SK-N-SH (cell line): ENCODE data around the gene GOLGA8N. TPM values are rescaled to one million over a fixed set of nuclear protein-coding genes. Genes with fewer than 3 reads are reported as not detected.

Source experiments
- CTCF ChIA-PET: fragments of 300-600, 350-600 bp; formaldehyde crosslinking; extraction: SDS; loops from one replicate; lab custom pipeline; 2021; lab: Yijun Ruan, JAX
- POLR2A ChIA-PET: fragments of 350-600 bp; sonication (Branson Sonifier 250); formaldehyde crosslinking; extraction: SDS; loops from one replicate; lab custom pipeline; 2020; ENCODE audit warnings: antibody characterized with exemption, inconsistent platforms; lab: Yijun Ruan, JAX
- DNase-seq: peaks from one replicate; pipeline ENCODE4 v3.0.0; 2012
- H2AFZ ChIP-seq: fragments of 200-600 bp; sonication (generic); 2 replicates; pipeline ENCODE4 v1.8.1; 2016; ENCODE audit warnings: antibody characterized with exemption, mild to moderate bottlenecking, low read depth
- H3F3A ChIP-seq: fragments of 200-600 bp; sonication (generic); replicated peaks from 2 replicates; pipeline ENCODE3; 2016; ENCODE audit warnings: antibody characterized with exemption, mild to moderate bottlenecking; ENCODE audit not compliant: insufficient read depth
- H3K27ac ChIP-seq, 2 experiments: fragments of 200-500 bp in 1 of 2; fragments of 200-600 bp in 1 of 2; sonication (Bioruptor generic) in 1 of 2; sonication (generic), shearing (Covaris generic) in 1 of 2; 2 replicates each; pipeline versions ENCODE4 v1.5.1 to v1.6.1; 2014 to 2016; ENCODE audit warnings: low read depth in 2 of 2, inconsistent platforms in 1 of 2, low read length in 1 of 2, mild to moderate bottlenecking in 1 of 2, mixed read lengths in 1 of 2
- H3K27me3 ChIP-seq: fragments of 200-600 bp; sonication (generic), shearing (Covaris generic); 2 replicates; pipeline ENCODE4 v1.6.1; 2016; ENCODE audit warnings: mixed run types; ENCODE audit not compliant: insufficient read depth
- H3K36me3 ChIP-seq, 2 experiments: fragments of 200-500 bp in 1 of 2; fragments of 200-600 bp in 1 of 2; sonication (Bioruptor generic) in 1 of 2; sonication (generic) in 1 of 2; replicated peaks in 1 of 2; 2 replicates each; pipeline versions ENCODE3 to v1.5.1; 2014 to 2016; ENCODE audit warnings: low read length in 1 of 2, mild to moderate bottlenecking in 1 of 2; ENCODE audit not compliant: insufficient read depth in 2 of 2, control insufficient read depth in 1 of 2
- H3K4me1 ChIP-seq, 2 experiments: fragments of 200-500 bp in 1 of 2; fragments of 200-600 bp in 1 of 2; sonication (Bioruptor generic) in 1 of 2; sonication (generic), shearing (Covaris generic) in 1 of 2; 2 replicates each; pipeline versions ENCODE4 v1.5.1 to v1.6.1; 2014 to 2016; ENCODE audit warnings: low read depth in 1 of 2, low read length in 1 of 2, mixed run types in 1 of 2; ENCODE audit not compliant: insufficient read depth in 2 of 2, control insufficient read depth in 1 of 2
- H3K4me2 ChIP-seq: fragments of 200-600 bp; sonication (generic), shearing (Covaris generic); 2 replicates; pipeline ENCODE4 v1.6.1; 2017; ENCODE audit warnings: mixed run types
- H3K4me3 ChIP-seq, 2 experiments: fragments of 200-500 bp in 1 of 2; fragments of 200-600 bp in 1 of 2; sonication (Bioruptor generic) in 1 of 2; sonication (generic), shearing (Covaris generic) in 1 of 2; 2 replicates each; pipeline versions ENCODE4 v1.5.1 to v1.8.1; 2014 to 2016; ENCODE audit warnings: low read depth in 2 of 2, inconsistent platforms in 1 of 2, low read length in 1 of 2, mild to moderate bottlenecking in 1 of 2, mixed read lengths in 1 of 2, moderate library complexity in 1 of 2
- H3K79me2 ChIP-seq: fragments of 200-600 bp; sonication (generic); 2 replicates; pipeline ENCODE4 v1.8.1; 2017; ENCODE audit warnings: mild to moderate bottlenecking; ENCODE audit not compliant: insufficient read depth
- H3K9ac ChIP-seq: fragments of 200-600 bp; sonication (generic); 2 replicates; pipeline ENCODE4 v1.6.1; 2017; ENCODE audit warnings: mixed run types
- H3K9me2 ChIP-seq: fragments of 200-600 bp; sonication (generic); 2 replicates; pipeline ENCODE4 v1.6.1; 2017; ENCODE audit warnings: mixed run types
- H3K9me3 ChIP-seq: fragments of 200-600 bp; sonication (generic); 2 replicates; pipeline ENCODE4 v1.6.1; 2017; ENCODE audit warnings: mixed run types, mild to moderate bottlenecking, moderate library complexity
- H4K20me1 ChIP-seq: fragments of 200-600 bp; sonication (generic); 2 replicates; pipeline ENCODE4 v1.6.1; 2017; ENCODE audit warnings: mild to moderate bottlenecking, mixed run types; ENCODE audit not compliant: insufficient read depth
- CHD2 ChIP-seq: fragments of 150-350 bp; IDR thresholded peaks from 2 replicates; pipeline ENCODE4 v1.6.1; 2018; ENCODE audit warnings: low read length; ENCODE audit not compliant: partially characterized antibody
- CTCF ChIP-seq: fragments of 200-600 bp; sonication (generic); IDR thresholded peaks from 2 replicates; pipeline ENCODE4 v1.6.1; 2017; ENCODE audit warnings: antibody characterized with exemption, mild to moderate bottlenecking, moderate library complexity
- ELF1 ChIP-seq: IDR thresholded peaks from 2 replicates; pipeline ENCODE4 v1.4.0; 2012
- EP300 ChIP-seq, 2 experiments: IDR thresholded peaks; 2 replicates each; pipeline versions ENCODE4 v1.4.0 to v1.6.1; 2012; ENCODE audit warnings: borderline replicate concordance in 1 of 2, low read depth in 1 of 2, low read length in 1 of 2
- FOSL2 ChIP-seq: IDR thresholded peaks from 2 replicates; pipeline ENCODE4 v1.4.0; 2012; ENCODE audit warnings: low read depth, mild to moderate bottlenecking, moderate library complexity, borderline replicate concordance
- FOXJ3 ChIP-seq: sonication (generic); formaldehyde crosslinking; IDR thresholded peaks from 2 replicates; pipeline ENCODE4 v1.5.1; 2020; ENCODE audit warnings: mild to moderate bottlenecking, missing genetic modification reagents
- FOXM1 ChIP-seq: IDR thresholded peaks from 2 replicates; pipeline ENCODE4 v1.4.0; 2012; ENCODE audit warnings: low read depth, mild to moderate bottlenecking
- GABPA ChIP-seq: IDR thresholded peaks from 2 replicates; pipeline ENCODE4 v1.4.0; 2012; ENCODE audit warnings: low read depth, mild to moderate bottlenecking
- GATA2 ChIP-seq: sonication (generic); formaldehyde crosslinking; IDR thresholded peaks from 2 replicates; pipeline ENCODE4 v1.5.0; 2020; ENCODE audit warnings: mild to moderate bottlenecking, missing genetic modification reagents
- JUND ChIP-seq: IDR thresholded peaks from 2 replicates; pipeline ENCODE4 v1.4.0; 2012
- MAX ChIP-seq: IDR thresholded peaks from 2 replicates; pipeline ENCODE4 v1.4.0; 2012; ENCODE audit warnings: low read depth
- NRF1 ChIP-seq: IDR thresholded peaks from 2 replicates; pipeline ENCODE4 v1.6.1; 2012; ENCODE audit warnings: low read depth, mild to moderate bottlenecking, low read length
- RAD21 ChIP-seq: IDR thresholded peaks from 2 replicates; pipeline ENCODE4 v1.6.1; 2012; ENCODE audit warnings: mild to moderate bottlenecking, low read length
- RCOR1 ChIP-seq: fragments of 150-350 bp; IDR thresholded peaks from 2 replicates; pipeline ENCODE4 v1.6.1; 2017; ENCODE audit warnings: antibody characterized with exemption, low read length
- SIN3A ChIP-seq: IDR thresholded peaks from 2 replicates; pipeline ENCODE4 v1.6.1; 2012; ENCODE audit warnings: low read depth, mild to moderate bottlenecking, low read length, moderate library complexity, borderline replicate concordance
- SMC3 ChIP-seq: IDR thresholded peaks from 2 replicates; pipeline ENCODE4 v1.6.1; 2012; ENCODE audit warnings: low read depth, low read length, improper control_type of control experiment
- TAF1 ChIP-seq: IDR thresholded peaks from 2 replicates; pipeline ENCODE4 v1.6.1; 2012; ENCODE audit warnings: low read depth, mild to moderate bottlenecking, low read length, moderate library complexity, borderline replicate concordance
- TCF12 ChIP-seq: IDR thresholded peaks from 2 replicates; pipeline ENCODE4 v1.4.0; 2012
- USF2 ChIP-seq: fragments of 150-350 bp; IDR thresholded peaks from 2 replicates; pipeline ENCODE4 v1.6.1; 2017; ENCODE audit warnings: antibody characterized with exemption, low read length, low read depth, borderline replicate concordance
- ZBTB33 ChIP-seq: IDR thresholded peaks from 2 replicates; pipeline ENCODE4 v1.4.0; 2012; ENCODE audit warnings: low read depth, borderline replicate concordance
- WGBS: methylation state at CpG from one replicate; pipeline ENCODE4 v1.1.6; 2017; ENCODE audit warnings: low lambda C conversion rate; 5-methylcytosine and 5-hydroxymethylcytosine counted together
- polyA plus RNA-seq, 3 experiments: library from polyadenylated mRNA; depleted of rRNA; stranded (reverse); fragments of >200 nt; gene quantifications; 2 replicates each; pipeline ENCODE4 v1.2.3, GENCODE V29; 2012

GOLGA8N gene
- polyA plus RNA-seq, 1 of the 3 experiments (the other 2 are of a cell fraction): 1.2 TPM

GRCh38 chr15:32649342-32649741 lies 56.1 kb downstream of the GOLGA8N start:
- Histone ChIP-seq H3K9ac (no peak overlapping the region), H3K9me3 (no peaks in the 10 kb centered on the region), H3K27ac (no peak overlapping the region), H3K4me3 (no peak overlapping the region), H3K36me3 (no peaks in the 10 kb centered on the region), H3K4me2 (no peak overlapping the region), H3K4me1 (peaks cover 0 to 3% of the 10 kb centered on the region in 2 experiments; a peak in 1 of 4 replicates), H2AFZ (no peak overlapping the region), H4K20me1 (no peaks in the 10 kb centered on the region), H3F3A (peaks cover 4% of the 10 kb centered on the region), H3K27me3 (no peaks in the 10 kb centered on the region), H3K79me2 (no peaks in the 10 kb centered on the region), H3K9me2 (no peaks in the 10 kb centered on the region)
- TF ChIP-seq NRF1 (no peak), TCF12 (no peak), JUND (no peak), RAD21 (peak; percentile 30; the same call in 1 of the 2 replicates), SIN3A (no peak), CTCF (peak; percentile 61), GABPA (no peak), ZBTB33 (no peak), MAX (no peak), GATA2 (CRISPR knock-in tag) (no peak)
- whole genome bisulfite sequencing: 85% methylated on average over 5 of the region's 5 CpGs
- DNase-seq: no peak
- ChIA-PET POLR2A (no interaction called here), CTCF (interaction anchor here (0.8 to 6.8 kb wide), 8 partner anchors 9 to 359 kb away, joined by 3 to 62 read pairs (median 4); no protein-coding TSS in a partner anchor)

GRCh38 chr15:32651229-32651837 lies 58.1 kb downstream of the GOLGA8N start:
- no peaks in the 10 kb centered on the region for H4K20me1 ChIP-seq
- H3K79me2 ChIP-seq: no peaks in the 10 kb centered on the region
- peaks cover 0 to 7% of the 10 kb centered on the region in 2 experiments; a peak in 2 of 4 replicates for H3K4me1 ChIP-seq
- no peak overlapping the region for H3K27ac ChIP-seq
- no peak overlapping the region for H3K4me2 ChIP-seq
- no peak overlapping the region for H3K4me3 ChIP-seq
- WGBS: 44% methylated on average over 6 of the region's 6 CpGs
- peak; percentile 71 for DNase-seq
- H3K9me3 ChIP-seq: no peaks in the 10 kb centered on the region
- POLR2A ChIA-PET: interaction anchor here (0.6 kb wide), 1 partner anchor 179 kb away, joined by 3 read pairs; no protein-coding TSS in a partner anchor
- no peaks in the 10 kb centered on the region for H3K36me3 ChIP-seq
- H2AFZ ChIP-seq: no peak overlapping the region
- H3K9ac ChIP-seq: no peak overlapping the region
- CTCF ChIA-PET: interaction anchor here (0.6 to 6.8 kb wide), 16 partner anchors 7 to 372 kb away, joined by 3 to 62 read pairs (median 4); partner anchors contain the start of gene SCG5
- H3K9me2 ChIP-seq: no peaks in the 10 kb centered on the region
- peaks cover 3% of the 10 kb centered on the region for H3F3A ChIP-seq
- no peaks in the 10 kb centered on the region for H3K27me3 ChIP-seq
- TF ChIP-seq TAF1: no peak
- TF ChIP-seq CHD2: no peak
- TF ChIP-seq FOXM1: no peak
- no peak for TF ChIP-seq GABPA
- no peak for TF ChIP-seq FOXJ3
- TF ChIP-seq SMC3: peak; percentile 67
- no peak for TF ChIP-seq EP300 (IDR thresholded peaks at IDR 0.05; ENCODE audit: borderline replicate concordance in 1 of 2, low read depth in 1 of 2, low read length in 1 of 2)
- TF ChIP-seq ELF1: no peak
- TF ChIP-seq RCOR1: no peak
- TF ChIP-seq RAD21: peak; percentile 78
- no peak for TF ChIP-seq MAX
- no peak for TF ChIP-seq USF2
- no peak for TF ChIP-seq FOSL2
- peak; percentile 94 for TF ChIP-seq CTCF
